ENCODE results near the gene PSMD5.

PSMD5 gene

DNA sequence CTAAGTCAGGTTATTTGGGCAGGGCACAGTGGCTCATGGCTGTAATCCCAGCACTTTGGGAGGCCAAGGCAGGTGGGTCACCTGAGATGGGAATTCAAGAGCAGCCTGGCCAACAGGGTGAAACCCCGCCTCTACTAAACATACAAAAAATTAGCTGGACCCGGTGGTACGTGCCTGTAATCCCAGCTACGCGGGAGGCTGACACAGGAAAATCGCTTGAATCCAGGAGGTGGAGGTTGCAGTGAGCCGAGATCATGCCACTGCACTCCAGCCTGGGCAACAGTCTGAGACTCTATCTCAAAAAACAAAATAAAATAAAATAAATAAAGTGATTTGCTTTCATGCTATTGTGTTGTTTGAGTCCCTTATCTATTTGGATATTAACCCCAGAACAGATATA, 41.3 kb downstream of the PSMD5 start:
- DNase-seq = no peak

DNA sequence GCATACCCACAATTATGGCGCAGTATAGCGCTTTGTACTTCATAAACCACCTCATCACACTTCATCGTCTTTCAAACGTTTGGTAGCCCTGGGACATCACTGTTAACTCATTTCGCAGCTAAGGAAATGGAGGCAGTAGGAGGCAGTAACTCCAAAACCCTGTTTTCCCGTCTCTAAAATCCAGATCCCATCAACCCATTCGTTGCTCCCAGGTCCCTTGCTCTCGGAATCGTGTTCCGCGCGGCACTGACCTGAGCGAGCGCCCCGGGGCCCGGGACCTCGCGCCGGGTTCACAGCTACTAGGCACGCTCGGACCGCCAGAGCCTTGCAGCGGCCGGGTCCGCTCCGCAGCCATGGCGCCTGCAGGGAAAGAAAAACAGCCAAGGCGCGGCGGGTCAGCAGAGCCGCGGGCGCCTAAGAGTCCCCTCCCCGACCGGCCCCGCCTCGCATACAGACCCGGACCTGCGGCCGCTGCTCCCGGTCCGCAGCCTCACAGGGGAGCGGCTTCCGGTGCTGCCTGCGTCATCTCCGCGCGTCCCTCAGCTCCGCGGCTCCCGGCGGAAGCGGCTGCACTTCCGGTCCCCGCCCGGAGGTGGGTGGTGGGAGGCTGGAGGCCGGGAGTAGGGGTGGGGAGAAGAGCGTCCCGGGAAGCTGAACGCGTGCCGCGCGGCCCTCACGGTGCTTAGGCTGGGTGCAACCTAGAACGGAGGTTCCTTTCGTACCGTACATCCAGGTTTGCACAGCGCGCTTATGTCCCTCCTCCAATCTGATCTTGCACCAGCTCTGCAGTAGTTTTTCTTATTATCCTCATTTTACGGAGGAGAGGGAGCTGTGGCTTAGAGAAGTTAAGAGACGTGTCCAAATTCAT, 49.6 kb downstream of the PSMD5 start, which contains the start of gene FBXW2:
FBXW2 (minus strand) TSS at position 519 of the 868 bp plus-strand sequence. CDS start 5,158 bp downstream, outside the sequence.
- peak; percentile 93 for DNase-seq

DNA sequence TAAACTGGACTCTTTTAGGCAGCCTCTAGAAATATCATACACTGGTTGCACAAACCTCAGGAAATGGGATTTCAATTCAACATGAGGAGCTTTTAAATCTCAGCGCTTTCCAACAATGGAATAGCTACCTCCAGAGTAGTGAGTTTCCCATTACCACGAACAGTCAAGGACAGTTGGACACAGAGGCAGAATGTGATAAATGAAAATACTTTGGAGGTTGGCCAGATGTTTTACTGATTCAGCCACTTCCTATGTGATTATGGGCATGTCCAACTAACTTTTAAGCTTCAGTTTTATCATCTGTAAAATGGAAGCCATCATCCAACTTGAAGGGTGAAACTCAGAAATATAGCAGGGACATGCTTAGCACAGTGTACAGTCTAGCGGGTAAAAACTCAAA, 51.6 kb downstream of the PSMD5 start:
- DNase-seq = no peak

DNA sequence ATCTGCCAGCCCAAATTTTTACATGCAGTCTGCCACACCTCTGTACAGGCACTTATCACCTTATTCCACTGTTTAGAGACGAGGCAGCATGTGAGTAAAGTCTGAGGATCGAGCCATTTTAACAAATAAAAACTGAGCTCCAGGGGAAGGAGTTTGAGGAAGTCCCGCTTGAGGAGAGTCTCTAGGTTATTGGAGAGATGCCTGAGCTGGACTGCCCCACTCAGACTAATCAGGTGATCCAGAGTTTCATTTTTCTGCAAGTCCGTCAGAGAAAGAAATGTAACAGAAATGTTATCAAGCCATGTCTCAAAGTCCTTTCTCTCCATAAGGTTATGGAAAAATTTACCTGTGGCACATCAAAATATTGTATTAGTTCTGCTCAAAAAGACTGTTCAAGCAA, 54.8 kb downstream of the PSMD5 start:
- no peak for DNase-seq

DNA sequence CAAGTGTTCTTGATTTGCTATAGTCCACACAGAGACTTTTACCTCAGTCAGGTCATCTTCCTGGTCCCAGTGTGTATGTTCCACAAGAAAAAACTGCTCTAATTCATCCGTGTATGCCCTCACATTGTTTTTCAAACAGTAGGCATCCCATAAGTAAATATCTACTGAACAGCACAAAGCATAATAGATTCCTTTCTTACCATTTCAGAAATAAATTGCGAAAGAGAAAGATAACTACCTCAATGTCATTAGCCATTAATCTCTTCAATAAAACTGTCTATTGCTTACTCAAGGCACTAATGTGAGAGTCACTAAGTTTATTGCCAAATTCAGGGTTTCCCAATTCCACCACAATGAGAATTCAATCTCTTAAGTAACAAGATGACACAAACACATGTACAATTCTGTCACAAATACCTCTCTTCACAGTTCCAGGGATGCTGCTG, 59.1 kb downstream of the PSMD5 start:
- no peak for DNase-seq

DNA sequence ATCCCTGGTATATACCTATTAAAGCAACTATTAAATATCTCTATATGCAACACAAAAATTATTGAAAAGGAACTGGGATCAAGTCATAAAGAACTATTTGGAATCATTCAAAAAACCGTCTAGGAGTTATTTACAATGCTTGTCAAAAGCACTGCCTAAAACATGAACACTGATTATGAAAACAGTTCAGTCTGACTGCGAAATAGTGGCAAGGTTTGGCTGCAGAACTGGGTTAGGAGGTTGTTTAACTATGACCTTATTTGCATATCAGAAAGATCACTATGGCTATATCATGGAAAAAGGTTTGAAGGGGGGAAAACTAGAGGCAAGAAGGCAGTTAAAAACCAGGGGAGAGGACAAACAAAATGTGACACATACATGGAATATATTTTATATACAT, 61.5 kb downstream of the PSMD5 start:
- no peak for DNase-seq

DNA sequence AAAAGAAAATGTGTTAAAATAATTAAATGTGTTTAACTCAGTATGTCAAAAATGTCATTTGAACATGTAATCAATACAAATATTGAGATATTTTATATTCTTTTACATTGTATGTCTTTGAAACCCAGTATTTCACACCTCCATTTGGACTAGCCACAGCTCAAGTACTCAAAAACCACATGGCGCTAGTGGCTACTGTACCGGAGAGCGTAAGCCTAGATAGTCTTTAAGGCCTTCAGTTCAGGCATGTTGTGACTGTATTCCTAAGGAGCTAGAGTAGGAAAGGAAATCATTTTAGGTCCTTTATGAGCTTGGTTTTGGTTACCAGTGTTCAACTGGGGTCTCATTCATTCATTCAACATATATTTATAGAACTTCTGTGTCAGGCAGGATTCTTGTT, 62.4 kb downstream of the PSMD5 start:
- no peak for DNase-seq

DNA sequence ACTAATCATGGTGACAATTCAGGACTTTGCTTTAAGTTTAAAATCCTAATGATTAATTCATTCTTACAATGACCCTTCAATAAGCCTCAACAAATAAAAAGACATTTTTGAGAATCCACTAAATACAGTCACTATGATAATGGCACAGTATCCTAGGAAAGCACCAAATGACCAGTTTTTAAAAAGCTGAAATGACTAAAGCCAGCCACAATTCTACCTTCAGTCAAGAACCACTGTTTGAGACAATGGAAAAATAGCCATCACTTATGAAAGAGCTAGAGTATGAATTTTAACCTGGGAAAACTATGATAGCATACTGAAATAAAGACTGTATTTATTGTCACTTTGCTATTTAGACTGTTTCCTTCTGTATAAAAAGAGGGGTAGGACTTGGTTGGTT, 63.5 kb downstream of the PSMD5 start:
- no peak for DNase-seq

DNA sequence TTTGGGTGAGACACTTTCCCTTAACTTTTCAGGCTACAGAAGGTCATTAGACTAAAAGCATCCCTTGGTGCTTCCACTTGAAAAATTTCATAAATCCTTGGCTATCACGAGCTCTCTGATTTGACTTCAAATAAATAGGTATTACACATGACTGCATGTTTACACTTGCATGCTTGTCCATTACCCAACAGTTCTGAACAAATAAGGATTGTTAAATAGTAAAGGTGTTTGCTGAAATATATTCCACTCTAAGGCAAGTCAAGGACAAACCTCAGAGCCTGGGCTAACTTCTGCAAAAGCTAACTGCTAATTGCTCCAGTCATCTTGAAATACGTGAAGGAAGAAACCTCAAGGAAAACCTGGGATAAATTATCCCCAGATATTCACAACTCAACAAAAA, 64.0 kb downstream of the PSMD5 start:
- DNase-seq = no peak

DNA sequence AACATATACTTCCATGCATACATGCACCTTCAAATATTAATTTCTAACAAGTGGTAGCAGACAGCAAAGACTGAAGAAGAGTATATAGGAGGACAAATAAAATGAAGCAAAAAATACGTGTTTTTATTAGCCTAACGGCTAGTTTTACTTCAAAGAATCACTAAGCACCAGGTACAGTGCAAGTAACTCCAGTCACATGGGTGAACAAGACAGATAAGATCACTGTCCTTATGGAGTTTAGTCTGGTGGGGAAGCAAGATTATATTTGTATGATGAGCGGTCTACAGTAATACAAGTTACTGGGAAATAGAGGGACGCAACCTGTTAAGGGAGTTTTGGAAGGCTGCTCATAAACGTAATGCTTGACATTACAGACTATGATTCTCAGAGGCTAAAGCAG, 65.5 kb downstream of the PSMD5 start:
- DNase-seq = no peak

DNA sequence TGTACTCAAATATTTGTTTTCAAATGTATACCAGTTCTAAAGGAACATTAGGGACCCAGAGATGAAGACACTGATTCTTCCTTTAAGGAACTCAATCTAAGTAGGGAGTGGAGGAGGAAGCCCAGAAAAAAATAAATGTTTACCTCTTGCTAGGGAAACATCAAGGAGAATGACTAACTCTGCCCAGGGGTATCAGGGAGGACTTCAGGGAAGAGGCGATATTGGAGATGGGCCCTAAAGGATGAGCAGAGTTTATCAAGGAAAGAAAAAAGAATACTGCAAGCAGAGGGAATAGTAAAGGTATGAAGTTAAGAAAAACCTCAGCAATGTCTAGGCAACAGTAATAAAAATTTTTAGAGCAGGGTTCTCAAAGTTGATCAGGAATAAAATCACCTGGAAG, 65.9 kb downstream of the PSMD5 start:
- DNase-seq = no peak

DNA sequence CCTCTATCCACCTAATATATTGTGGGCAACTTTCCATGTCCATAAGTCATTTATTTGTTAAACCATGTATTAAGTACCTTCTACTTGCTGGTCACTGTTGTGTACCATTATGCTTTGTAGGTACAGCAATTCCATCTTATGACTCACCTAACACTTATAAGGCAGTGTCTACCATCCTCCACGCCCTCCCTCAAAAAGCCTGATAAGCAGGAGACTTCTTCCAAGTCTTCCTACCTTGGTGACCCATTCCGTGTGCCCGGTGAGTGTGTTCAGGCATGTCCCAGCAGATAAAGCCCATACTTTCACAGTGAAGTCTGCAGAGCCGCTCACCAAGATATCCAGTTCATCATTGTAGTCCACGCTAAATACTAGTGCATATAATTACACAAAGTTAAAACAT, 66.9 kb downstream of the PSMD5 start:
- no peak for DNase-seq

DNA sequence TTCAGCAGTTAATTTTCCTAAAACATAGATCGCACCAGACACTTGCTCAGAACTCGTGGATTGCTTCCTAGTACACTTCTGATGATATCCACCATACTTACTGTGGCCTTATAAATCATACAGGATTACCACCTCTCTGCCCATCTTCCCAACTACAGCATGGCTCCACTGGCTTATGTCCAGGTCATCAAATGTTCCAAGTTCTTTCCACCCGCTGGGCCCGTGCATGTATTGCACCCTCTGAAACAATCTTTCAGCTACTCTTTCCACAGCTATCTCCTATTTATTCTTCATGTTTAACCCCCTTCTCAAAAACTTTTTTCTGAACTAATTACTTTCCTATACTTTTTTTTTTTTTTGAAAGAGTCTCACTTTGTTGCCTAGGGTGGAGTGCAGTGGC, 68.0 kb downstream of the PSMD5 start:
- no peak for DNase-seq

DNA sequence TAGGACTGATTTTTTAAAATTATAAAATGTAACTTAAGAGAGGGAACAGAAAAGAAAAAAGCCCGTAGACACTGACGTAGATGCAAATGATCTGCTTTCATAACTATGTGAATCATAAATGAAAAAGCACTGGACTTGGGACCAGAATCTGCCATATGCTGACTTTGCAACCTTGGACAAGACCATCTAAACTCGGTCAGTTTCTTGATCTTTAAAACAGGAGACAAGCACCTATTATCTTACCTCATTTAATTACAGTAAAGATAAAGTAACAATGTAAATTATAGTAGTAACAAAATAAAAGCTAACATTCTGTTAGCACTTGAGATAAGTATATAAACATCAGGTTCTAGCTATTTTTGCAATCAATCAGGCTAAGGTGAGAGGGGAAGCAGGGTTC, 69.5 kb downstream of the PSMD5 start:
- no peak for DNase-seq

DNA sequence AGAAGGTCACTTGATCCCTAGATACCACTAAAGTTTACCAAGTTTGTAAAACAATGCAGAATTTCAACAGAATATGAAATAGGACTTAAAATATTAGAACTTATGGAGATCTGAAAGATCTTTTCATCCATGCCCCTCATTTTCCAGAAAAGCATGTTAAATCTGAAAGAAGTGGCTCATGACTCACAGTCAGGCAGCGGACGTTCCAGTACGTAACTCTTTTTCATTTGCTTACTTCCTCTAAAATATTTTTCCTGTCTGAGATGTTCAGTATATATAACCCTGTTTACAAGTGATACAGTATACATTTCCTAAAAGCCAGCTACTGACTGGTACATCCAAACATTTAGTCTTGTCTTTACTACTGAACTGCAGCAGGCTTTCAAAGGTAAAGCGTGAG, 71.8 kb downstream of the PSMD5 start:
- no peak for DNase-seq

DNA sequence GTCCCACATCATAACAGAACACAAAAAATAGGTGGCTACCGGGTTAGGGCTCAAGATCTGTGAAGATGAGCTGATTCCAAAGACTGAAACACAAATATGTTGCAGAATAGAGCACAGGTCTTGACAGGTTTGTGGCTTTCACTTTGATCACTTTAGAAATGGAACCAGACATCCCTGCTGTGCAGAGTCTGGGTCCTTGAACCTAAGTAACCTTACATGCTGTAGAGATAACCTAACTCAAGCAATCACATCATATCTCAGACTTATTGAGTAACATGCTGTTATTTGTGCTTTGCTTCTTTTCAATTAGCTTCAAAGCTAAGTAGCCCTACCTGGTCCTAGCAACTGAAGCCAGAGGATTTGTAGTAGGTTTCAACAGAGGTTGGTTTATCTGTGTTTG, 73.8 kb downstream of the PSMD5 start:
- peak; percentile 41 for DNase-seq

DNA sequence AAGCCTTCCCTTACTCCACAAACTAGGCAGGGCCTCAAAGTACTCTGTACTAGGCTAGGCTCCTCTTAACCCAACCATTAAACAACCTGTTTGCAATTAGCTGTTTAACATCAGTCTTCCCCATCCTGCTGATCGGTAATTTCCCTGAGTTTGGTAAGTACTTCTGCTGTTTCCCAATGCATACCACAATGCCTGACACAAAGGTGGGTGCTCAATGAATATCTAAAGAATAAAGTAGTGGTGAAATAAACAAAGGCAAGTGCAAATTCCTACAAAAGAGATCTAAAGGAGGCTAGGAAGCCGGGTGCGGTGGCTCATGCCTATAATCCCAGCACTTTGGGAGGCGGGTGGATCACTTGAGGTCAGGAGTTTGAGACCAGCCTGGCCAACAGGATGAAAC, 74.5 kb downstream of the PSMD5 start:
- DNase-seq = no peak

DNA sequence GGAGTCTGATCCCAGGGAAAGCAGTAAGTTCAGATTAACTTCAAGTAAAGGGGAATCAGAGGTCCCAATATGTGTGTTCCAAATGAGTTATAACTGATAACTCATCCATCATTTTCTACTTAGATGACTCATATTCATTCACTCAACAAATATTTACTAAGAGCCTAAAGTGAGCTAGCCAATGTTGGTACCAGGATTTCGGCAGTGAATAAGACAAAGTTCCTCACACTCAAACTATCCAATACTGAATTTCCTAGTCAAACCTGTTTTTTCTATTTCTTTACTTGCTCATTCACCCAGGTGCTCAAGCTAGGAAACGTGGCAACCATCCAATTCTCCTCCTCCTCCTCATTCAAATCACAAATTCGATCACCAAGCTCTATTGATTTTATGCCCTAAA, 75.3 kb downstream of the PSMD5 start:
- DNase-seq = no peak

Data from activated CD4-positive, alpha-beta T cell treated with anti-CD3 and anti-CD28 coated beads, Interleukin-2, amount 50 U/mL, for 16 hours (primary cell).